Measurements from ENCODE around the gene GPR161.

GPR161 gene

DNA sequence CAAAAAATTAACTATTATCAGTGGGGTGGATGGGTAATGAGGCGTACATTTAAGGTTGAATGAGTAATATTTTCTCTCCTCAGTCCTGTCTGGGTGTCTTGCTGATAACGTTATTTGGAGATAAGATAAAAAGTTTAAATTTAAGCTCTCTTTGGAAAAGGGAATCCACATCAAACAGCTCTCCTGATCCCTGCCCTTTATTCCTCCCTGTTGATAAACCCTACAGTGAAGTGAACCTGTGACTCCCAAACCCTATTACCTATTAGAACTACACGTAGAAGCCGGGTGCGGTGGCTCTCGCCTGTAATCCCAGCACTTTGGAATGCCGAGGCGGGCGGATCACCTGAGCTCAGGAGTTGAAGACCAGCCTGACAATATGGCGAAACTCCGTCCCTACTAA lies 9.9 kb upstream of the GPR161 start:
- WGBS, 2 experiments (ENCODE audit: insufficient coverage in 2 of 2) = 88 to 93% methylated on average over 7 of the region's 11 CpGs
- Histone ChIP-seq H3K36me3 (ENCODE audit: control insufficient read depth, insufficient read depth, low read length) (no peaks in the 10 kb centered on the region), H3K4me1 (ENCODE audit: control insufficient read depth, insufficient read depth, low read length, poor library complexity, severe bottlenecking) (peaks cover 2% of the 10 kb centered on the region), H3K4me3 (ENCODE audit: extremely low read depth, insufficient read depth, low read length, poor library complexity, severe bottlenecking) (no peak overlapping the region), H3K27ac (ENCODE audit: low read depth, low read length, severe bottlenecking) (no peak overlapping the region), H3K9me3 (ENCODE audit: control insufficient read depth, low read length) (no peaks in the 10 kb centered on the region)

DNA sequence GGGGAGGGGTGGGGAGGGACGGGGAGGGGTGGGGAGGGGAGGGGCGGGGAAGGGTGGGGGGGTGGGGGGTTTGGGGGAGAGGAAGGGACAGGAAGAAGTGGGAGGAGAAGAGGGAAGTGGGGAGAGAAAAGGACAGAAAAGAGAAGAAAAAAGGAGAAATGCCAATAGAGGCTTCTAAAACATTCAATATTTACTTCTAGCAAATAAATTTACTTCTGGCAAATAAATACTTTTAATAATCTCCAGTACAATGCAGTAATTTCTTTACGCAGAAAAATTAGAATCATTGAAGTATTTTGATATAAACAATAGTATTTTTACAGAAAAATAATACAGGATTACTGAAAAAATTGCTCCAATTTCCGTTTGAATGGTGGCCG lies 9.4 kb upstream of the GPR161 start:
- no peaks in the 10 kb centered on the region for H3K9me3 ChIP-seq (ENCODE audit: control insufficient read depth, low read length)
- no CpG with 5 or more reads among the region's 5 CpGs for WGBS, 2 experiments (ENCODE audit: insufficient coverage in 2 of 2)
- no peak overlapping the region for H3K4me3 ChIP-seq (ENCODE audit: extremely low read depth, insufficient read depth, low read length, poor library complexity, severe bottlenecking)
- peaks cover 2% of the 10 kb centered on the region for H3K4me1 ChIP-seq (ENCODE audit: control insufficient read depth, insufficient read depth, low read length, poor library complexity, severe bottlenecking)
- H3K27ac ChIP-seq (ENCODE audit: low read depth, low read length, severe bottlenecking) = no peak overlapping the region
- no peaks in the 10 kb centered on the region for H3K36me3 ChIP-seq (ENCODE audit: control insufficient read depth, insufficient read depth, low read length)

DNA sequence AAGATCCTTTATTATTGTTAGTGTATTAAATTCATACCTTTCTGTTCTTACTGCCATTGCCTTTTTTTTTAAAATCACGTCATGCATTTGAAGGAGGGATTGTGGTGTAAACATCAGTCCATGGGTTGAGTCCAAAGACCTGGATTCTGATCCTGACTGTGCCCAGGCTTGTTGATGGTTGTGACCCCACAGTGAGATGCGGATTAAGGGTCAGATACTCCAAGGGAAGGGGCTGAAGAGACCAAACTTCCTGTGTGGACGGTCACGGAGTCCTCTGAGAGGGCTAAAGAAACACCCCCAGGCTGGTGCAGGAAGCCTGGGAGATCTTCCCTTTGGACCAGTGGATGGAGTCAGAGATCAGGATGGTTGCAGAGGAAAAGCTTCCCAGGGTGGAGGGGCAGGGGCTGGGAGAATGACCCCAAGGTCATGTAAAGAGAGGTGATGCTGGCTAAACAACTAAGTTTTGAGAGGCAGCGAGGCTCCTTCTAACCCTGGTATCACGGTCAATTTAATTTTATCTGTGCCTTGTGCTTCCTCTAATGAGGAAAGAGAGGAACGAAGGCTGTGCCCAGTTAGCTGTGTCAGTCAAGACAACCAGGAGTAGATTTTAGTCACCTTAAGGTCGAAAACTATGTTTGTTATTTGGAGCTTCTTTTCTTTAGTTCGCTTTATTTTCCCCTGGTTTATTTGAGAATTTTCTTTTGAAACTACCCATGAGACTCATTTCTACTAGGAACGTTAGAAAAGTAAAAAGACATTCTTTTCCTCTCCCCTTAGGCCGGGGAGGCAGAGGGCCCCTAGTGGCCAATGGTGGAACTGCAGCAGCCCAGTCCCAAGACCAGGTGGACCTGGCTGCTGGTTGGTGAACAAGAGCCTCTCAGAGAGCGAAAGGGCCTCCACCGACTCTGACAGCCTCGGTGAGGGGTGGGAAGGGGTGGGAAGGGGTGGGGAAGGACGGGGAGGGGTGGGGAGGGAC lies 8.7 kb upstream of the GPR161 start:
- Histone ChIP-seq H3K36me3 (ENCODE audit: control insufficient read depth, insufficient read depth, low read length) (no peaks in the 10 kb centered on the region), H3K4me1 (ENCODE audit: control insufficient read depth, insufficient read depth, low read length, poor library complexity, severe bottlenecking) (peaks cover 2% of the 10 kb centered on the region), H3K9me3 (ENCODE audit: control insufficient read depth, low read length) (no peaks in the 10 kb centered on the region), H3K4me3 (ENCODE audit: extremely low read depth, insufficient read depth, low read length, poor library complexity, severe bottlenecking) (no peak overlapping the region), H3K27ac (ENCODE audit: low read depth, low read length, severe bottlenecking) (no peak overlapping the region)
- 67 to 68% methylated on average over 7 to 8 of the region's 15 CpGs for WGBS, 2 experiments (ENCODE audit: insufficient coverage in 2 of 2)

DNA sequence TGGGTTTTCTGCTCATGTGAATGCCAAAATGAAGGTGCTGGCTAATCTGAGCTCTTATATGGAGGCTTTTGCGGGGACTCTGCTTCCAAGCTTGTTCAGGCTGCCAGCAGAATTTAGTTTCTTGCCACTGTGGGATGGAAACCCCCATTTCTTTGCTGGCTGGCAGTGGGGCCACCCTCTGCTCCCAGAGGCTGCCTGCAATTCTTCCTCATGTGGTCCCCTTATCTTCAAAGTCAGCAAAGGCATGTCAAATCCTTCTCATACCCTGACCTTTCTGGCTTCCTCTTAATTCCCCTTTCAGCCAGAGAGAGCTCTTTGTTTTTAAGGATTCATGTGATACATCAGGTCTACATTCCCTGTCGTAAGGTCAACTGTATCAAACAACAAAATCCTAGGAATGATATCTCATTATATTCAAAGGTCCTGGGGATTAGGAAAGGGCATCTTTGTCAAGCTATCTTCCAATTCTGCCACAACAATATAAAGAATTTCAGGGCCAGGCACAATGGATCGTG lies 5.2 kb upstream of the GPR161 start:
- no peaks in the 10 kb centered on the region for H3K9me3 ChIP-seq (ENCODE audit: control insufficient read depth, low read length)
- H3K4me1 ChIP-seq (ENCODE audit: control insufficient read depth, insufficient read depth, low read length, poor library complexity, severe bottlenecking) = peaks cover 6% of the 10 kb centered on the region
- H3K4me3 ChIP-seq (ENCODE audit: extremely low read depth, insufficient read depth, low read length, poor library complexity, severe bottlenecking) = no peak overlapping the region
- no peak overlapping the region for H3K27ac ChIP-seq (ENCODE audit: low read depth, low read length, severe bottlenecking)
- 90 to 100% methylated on average over 1 to 2 of the region's 3 CpGs for WGBS, 2 experiments (ENCODE audit: insufficient coverage in 2 of 2)
- H3K36me3 ChIP-seq (ENCODE audit: control insufficient read depth, insufficient read depth, low read length) = no peaks in the 10 kb centered on the region

DNA sequence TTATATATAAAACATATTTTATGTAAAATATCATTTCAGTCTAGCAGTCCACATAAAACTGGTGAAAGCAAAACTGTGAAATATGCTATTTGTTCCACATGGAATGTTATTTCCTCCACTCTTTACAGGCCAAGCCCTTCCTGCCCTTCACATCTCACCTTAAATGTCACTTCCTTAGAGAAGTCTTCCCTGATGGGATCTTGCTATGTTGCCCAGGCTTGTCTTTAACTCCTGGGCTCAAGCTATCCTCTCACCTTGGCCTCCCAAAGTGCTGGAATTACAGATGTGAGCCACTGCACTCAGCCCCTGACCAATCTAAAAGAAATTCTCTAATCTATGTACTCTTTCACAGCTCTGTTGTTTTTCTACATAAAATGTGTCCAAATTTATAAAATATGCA lies 2.3 kb upstream of the GPR161 start:
- H3K27ac ChIP-seq (ENCODE audit: low read depth, low read length, severe bottlenecking) = no peak overlapping the region
- peaks cover under 1% of the 10 kb centered on the region for H3K36me3 ChIP-seq (ENCODE audit: control insufficient read depth, insufficient read depth, low read length)
- no peaks in the 10 kb centered on the region for H3K9me3 ChIP-seq (ENCODE audit: control insufficient read depth, low read length)
- peaks cover 10% of the 10 kb centered on the region for H3K4me1 ChIP-seq (ENCODE audit: control insufficient read depth, insufficient read depth, low read length, poor library complexity, severe bottlenecking)
- H3K4me3 ChIP-seq (ENCODE audit: extremely low read depth, insufficient read depth, low read length, poor library complexity, severe bottlenecking) = no peak overlapping the region

DNA sequence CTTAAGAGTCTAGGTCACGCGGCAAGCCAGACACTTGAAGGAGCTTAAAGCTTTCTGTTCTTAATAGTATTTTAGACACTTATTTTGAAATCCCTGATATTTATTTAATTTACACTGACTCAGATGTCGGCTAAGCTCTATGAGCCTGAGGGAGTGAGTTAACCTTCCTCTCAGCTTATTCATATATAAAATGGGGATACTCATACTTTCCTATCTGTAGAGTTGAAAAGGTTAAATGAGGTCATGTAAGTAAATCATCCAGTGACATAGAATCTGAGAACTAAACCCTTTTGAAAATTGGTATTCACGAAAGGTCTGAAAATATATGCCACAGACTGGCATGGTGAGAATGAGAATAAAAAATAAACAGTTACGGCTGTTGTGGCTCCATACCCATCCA lies 1.4 kb upstream of the GPR161 start:
- WGBS, 2 experiments (ENCODE audit: insufficient coverage in 2 of 2) = 86 to 100% methylated on average over 2 of the region's 5 CpGs
- no peak overlapping the region for H3K27ac ChIP-seq (ENCODE audit: low read depth, low read length, severe bottlenecking)
- peaks cover 9% of the 10 kb centered on the region for H3K36me3 ChIP-seq (ENCODE audit: control insufficient read depth, insufficient read depth, low read length)
- H3K9me3 ChIP-seq (ENCODE audit: control insufficient read depth, low read length) = no peaks in the 10 kb centered on the region
- peak overlapping the region; percentile 70 for H3K4me3 ChIP-seq (ENCODE audit: extremely low read depth, insufficient read depth, low read length, poor library complexity, severe bottlenecking)
- H3K4me1 ChIP-seq (ENCODE audit: control insufficient read depth, insufficient read depth, low read length, poor library complexity, severe bottlenecking) = peaks cover 10% of the 10 kb centered on the region

DNA sequence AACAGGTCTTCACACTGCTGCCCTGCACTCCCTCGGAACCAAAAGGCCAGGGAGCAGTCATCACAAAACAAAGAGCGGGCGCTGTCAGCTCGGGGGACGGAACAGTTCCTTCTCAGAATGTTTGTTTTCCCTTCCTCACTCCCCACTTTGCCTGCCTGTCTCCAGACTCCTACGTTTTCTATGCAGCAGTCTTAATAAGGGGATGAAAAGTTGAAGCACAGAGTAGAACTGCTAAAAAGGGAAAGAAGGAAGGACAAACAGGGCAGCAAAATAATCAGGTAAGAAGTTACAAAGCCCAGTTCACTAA lies 738 bp upstream of the GPR161 start:
- Histone ChIP-seq H3K27ac (ENCODE audit: low read depth, low read length, severe bottlenecking) (peak overlapping the region; percentile 77), H3K9me3 (ENCODE audit: control insufficient read depth, low read length) (no peaks in the 10 kb centered on the region), H3K36me3 (ENCODE audit: control insufficient read depth, insufficient read depth, low read length) (peaks cover 9% of the 10 kb centered on the region), H3K4me1 (ENCODE audit: control insufficient read depth, insufficient read depth, low read length, poor library complexity, severe bottlenecking) (peaks cover 10% of the 10 kb centered on the region), H3K4me3 (ENCODE audit: extremely low read depth, insufficient read depth, low read length, poor library complexity, severe bottlenecking) (peak overlapping the region; percentile 70)
- WGBS, 2 experiments (ENCODE audit: insufficient coverage in 2 of 2) = 0% methylated on average over 1 to 5 of the region's 6 CpGs

DNA sequence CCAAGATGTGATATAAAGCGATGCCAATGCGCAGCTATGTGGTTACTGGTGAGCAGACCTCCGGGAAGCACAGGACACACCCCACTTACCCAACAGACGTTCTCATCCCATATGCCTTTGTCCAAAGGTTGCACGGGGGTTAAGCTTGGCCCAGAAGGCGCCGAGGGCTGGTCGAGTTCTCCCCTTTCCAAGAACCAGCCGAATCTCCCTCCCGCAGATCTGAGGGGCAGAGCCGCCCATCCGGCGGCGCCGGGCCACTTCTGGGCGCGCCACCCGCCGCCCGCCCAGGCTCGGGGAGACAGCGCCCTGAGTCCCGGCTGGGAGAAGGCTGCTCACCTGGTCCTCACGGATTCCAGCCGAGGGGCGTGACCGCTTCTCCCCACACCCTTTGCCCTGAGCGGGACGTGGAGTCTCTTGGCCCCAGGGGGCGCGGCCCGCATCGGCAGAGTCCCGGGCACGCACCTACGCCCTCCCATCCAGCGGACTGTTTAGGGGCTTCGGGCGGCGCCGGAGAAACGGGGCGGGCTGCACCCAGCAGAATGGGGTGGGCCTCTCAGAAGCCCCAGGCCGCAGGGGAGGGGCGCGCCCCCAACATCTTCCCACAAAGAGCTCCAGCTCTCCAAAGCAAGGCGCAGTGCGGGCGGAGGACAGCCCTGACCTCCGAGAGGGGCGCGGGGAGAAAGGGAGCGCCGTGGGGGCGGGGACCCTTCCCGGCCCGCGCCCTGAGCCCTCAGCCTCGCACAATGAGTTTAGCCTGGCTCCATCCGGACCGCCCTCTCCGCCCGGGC lies 615 bp downstream of the GPR161 start:
- peak overlapping the region; percentile 70 for H3K4me3 ChIP-seq (ENCODE audit: extremely low read depth, insufficient read depth, low read length, poor library complexity, severe bottlenecking)
- WGBS, 2 experiments (ENCODE audit: insufficient coverage in 2 of 2) = 0 to 1% methylated on average over 42 to 56 of the region's 63 CpGs
- H3K36me3 ChIP-seq (ENCODE audit: control insufficient read depth, insufficient read depth, low read length) = peaks cover 12% of the 10 kb centered on the region
- H3K27ac ChIP-seq (ENCODE audit: low read depth, low read length, severe bottlenecking) = peak overlapping the region; percentile 30
- peaks cover 10% of the 10 kb centered on the region for H3K4me1 ChIP-seq (ENCODE audit: control insufficient read depth, insufficient read depth, low read length, poor library complexity, severe bottlenecking)
- H3K9me3 ChIP-seq (ENCODE audit: control insufficient read depth, low read length) = no peaks in the 10 kb centered on the region

DNA sequence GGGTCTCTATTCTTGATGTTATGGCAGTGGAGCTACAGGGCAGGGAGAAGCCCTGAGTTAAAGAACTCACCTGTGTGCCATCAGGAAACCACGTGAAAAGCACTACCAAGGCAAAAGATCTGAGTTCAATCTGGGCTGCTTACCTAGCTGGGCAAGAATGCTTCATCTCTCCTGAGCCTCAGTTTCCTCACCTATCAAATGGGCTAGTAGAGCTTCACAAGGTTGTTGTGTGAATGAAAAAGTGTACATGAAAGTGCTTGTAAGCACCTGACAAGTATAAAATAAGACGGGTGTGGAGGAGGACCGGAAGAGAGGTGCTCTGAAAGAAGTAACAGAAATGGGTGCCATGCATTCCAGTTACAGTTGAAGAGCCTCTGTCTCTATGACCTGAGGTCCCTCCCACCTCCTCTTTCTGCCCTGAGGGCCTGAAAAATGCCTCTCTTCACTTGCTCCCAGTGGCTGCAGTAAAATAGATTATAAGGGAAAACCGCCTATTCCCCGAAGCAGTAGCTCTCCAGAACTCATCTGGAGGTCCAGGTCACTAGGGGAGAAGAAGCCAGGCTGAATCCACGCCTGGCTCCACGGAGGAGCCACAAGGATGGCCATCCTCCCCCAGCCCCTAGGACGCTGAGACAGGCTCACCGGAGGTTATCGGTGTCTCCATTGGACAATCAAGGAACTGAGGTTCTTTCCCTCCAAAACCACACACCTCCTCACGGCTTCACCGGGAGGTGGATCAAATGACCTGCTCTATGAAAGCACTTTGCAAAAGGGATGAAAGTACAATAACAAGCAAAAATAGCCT lies 1.4 kb downstream of the GPR161 start:
- Histone ChIP-seq H3K4me3 (ENCODE audit: extremely low read depth, insufficient read depth, low read length, poor library complexity, severe bottlenecking) (peak overlapping the region; percentile 70), H3K4me1 (ENCODE audit: control insufficient read depth, insufficient read depth, low read length, poor library complexity, severe bottlenecking) (peaks cover 10% of the 10 kb centered on the region), H3K36me3 (ENCODE audit: control insufficient read depth, insufficient read depth, low read length) (peaks cover 20% of the 10 kb centered on the region), H3K27ac (ENCODE audit: low read depth, low read length, severe bottlenecking) (no peak overlapping the region), H3K9me3 (ENCODE audit: control insufficient read depth, low read length) (no peaks in the 10 kb centered on the region)
- 40 to 53% methylated on average over 4 to 11 of the region's 12 CpGs for WGBS, 2 experiments (ENCODE audit: insufficient coverage in 2 of 2)

DNA sequence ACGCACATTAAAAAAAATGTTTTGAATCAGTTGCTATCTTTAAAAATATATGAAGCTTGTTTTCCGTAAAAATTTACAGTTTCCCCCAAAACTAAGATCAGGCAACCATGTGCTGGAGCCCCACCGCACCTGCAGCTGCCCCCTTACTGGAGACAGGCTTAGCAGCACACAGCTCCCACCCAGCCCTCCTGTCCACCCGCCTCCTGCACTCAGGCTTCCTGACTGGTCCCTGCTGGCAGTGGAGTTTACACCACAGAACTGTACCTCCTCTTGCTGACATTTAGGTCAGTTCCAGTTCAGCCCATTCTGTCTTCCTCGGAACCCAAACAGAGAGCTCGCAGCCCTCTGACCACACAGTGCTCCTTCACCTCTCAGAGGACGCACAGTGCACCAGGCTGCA lies 2.1 kb downstream of the GPR161 start:
- Histone ChIP-seq H3K4me3 (ENCODE audit: extremely low read depth, insufficient read depth, low read length, poor library complexity, severe bottlenecking) (no peak overlapping the region), H3K9me3 (ENCODE audit: control insufficient read depth, low read length) (no peaks in the 10 kb centered on the region), H3K36me3 (ENCODE audit: control insufficient read depth, insufficient read depth, low read length) (peaks cover 26% of the 10 kb centered on the region), H3K4me1 (ENCODE audit: control insufficient read depth, insufficient read depth, low read length, poor library complexity, severe bottlenecking) (peaks cover 10% of the 10 kb centered on the region), H3K27ac (ENCODE audit: low read depth, low read length, severe bottlenecking) (no peak overlapping the region)
- WGBS, 2 experiments (ENCODE audit: insufficient coverage in 2 of 2) = 62 to 90% methylated on average over 3 to 5 of the region's 7 CpGs
